ENCODE results near the gene PCNT. TPM values are rescaled to one million over a fixed set of nuclear protein-coding genes. Genes with fewer than 3 reads are reported as not detected.

The PCNT gene
- total and polyA plus RNA-seq, 10 of the 15 experiments (the other 5 are each of a cell fraction or from before 2014, with no cell fraction given), result 2.9 to 39.6 (median 20.5) TPM

DNA sequence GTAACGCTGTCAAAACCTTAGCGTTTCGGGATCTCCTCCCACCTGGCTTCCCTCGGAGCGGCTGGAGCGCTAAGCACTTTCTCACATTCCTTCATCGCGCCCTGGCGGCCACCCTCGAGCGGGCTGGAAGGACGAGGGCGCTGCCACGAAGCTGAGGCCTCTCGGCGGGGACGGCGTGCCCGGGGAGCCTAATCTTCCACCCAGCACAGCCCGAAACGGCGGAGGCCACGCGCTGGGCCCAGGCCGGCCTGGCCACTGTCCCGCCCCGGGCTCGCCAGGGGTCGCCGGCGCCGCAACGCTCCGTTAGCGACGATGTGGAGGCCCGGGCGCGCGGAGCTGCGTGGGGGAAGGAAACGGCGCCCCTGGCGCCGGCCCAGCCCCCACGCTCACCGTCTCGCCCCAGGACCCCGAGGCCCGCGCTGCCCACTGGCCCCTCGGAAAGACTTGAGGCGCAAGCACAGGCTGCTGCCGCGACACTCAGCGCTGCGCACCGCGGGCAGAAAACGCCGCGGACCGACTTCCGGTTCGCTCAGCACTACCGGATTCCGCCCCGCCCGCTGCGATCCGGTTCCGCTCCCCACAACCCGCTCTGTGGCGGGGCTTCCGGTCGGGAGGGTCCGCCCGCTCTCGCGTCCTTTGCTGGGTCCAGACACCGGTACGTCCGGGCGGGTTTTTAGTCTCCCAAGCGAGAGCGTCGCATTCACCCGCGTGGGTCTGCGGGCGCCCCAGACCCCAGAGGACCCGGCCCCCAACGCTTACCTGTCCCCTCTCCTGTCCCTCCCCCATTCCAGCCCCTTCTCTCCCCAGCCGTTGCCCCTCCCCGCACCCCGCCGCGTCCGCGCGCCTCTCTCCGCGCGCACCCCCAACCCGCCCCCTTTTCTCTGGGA, 38.0 kb upstream of the PCNT start, which contains the start of gene YBEY (continued):
- peak; percentile 36 for TF ChIP-seq RELA (IDR thresholded peaks at IDR 0.05; ENCODE audit: borderline replicate concordance, partially characterized antibody)
- TF ChIP-seq KLF5 (IDR thresholded peaks at IDR 0.05; ENCODE audit: partially characterized antibody), result peak; percentile 79
- TF ChIP-seq CHD2 (IDR thresholded peaks at IDR 0.05; ENCODE audit: borderline replicate concordance, low read depth, low read length), result peak; percentile 94
- TF ChIP-seq, protein P1, sequence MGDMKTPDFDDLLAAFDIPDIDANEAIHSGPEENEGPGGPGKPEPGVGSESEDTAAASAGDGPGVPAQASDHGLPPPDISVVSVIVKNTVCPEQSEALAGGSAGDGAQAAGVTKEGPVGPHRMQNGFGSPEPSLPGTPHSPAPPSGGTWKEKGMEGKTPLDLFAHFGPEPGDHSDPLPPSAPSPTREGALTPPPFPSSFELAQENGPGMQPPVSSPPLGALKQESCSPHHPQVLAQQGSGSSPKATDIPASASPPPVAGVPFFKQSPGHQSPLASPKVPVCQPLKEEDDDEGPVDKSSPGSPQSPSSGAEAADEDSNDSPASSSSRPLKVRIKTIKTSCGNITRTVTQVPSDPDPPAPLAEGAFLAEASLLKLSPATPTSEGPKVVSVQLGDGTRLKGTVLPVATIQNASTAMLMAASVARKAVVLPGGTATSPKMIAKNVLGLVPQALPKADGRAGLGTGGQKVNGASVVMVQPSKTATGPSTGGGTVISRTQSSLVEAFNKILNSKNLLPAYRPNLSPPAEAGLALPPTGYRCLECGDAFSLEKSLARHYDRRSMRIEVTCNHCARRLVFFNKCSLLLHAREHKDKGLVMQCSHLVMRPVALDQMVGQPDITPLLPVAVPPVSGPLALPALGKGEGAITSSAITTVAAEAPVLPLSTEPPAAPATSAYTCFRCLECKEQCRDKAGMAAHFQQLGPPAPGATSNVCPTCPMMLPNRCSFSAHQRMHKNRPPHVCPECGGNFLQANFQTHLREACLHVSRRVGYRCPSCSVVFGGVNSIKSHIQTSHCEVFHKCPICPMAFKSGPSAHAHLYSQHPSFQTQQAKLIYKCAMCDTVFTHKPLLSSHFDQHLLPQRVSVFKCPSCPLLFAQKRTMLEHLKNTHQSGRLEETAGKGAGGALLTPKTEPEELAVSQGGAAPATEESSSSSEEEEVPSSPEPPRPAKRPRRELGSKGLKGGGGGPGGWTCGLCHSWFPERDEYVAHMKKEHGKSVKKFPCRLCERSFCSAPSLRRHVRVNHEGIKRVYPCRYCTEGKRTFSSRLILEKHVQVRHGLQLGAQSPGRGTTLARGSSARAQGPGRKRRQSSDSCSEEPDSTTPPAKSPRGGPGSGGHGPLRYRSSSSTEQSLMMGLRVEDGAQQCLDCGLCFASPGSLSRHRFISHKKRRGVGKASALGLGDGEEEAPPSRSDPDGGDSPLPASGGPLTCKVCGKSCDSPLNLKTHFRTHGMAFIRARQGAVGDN (IDR thresholded peaks at IDR 0.05), result peak; percentile 69
- TF ChIP-seq BCL11A (IDR thresholded peaks at IDR 0.05; ENCODE audit: low read depth, low read length), result no peak
- TF ChIP-seq, protein P2, sequence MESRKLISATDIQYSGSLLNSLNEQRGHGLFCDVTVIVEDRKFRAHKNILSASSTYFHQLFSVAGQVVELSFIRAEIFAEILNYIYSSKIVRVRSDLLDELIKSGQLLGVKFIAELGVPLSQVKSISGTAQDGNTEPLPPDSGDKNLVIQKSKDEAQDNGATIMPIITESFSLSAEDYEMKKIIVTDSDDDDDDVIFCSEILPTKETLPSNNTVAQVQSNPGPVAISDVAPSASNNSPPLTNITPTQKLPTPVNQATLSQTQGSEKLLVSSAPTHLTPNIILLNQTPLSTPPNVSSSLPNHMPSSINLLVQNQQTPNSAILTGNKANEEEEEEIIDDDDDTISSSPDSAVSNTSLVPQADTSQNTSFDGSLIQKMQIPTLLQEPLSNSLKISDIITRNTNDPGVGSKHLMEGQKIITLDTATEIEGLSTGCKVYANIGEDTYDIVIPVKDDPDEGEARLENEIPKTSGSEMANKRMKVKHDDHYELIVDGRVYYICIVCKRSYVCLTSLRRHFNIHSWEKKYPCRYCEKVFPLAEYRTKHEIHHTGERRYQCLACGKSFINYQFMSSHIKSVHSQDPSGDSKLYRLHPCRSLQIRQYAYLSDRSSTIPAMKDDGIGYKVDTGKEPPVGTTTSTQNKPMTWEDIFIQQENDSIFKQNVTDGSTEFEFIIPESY (IDR thresholded peaks at IDR 0.05), result no peak
- TF ChIP-seq RFX5 (IDR thresholded peaks at IDR 0.05; ENCODE audit: low read depth, low read length), result no peak
- TF ChIP-seq, protein P3, sequence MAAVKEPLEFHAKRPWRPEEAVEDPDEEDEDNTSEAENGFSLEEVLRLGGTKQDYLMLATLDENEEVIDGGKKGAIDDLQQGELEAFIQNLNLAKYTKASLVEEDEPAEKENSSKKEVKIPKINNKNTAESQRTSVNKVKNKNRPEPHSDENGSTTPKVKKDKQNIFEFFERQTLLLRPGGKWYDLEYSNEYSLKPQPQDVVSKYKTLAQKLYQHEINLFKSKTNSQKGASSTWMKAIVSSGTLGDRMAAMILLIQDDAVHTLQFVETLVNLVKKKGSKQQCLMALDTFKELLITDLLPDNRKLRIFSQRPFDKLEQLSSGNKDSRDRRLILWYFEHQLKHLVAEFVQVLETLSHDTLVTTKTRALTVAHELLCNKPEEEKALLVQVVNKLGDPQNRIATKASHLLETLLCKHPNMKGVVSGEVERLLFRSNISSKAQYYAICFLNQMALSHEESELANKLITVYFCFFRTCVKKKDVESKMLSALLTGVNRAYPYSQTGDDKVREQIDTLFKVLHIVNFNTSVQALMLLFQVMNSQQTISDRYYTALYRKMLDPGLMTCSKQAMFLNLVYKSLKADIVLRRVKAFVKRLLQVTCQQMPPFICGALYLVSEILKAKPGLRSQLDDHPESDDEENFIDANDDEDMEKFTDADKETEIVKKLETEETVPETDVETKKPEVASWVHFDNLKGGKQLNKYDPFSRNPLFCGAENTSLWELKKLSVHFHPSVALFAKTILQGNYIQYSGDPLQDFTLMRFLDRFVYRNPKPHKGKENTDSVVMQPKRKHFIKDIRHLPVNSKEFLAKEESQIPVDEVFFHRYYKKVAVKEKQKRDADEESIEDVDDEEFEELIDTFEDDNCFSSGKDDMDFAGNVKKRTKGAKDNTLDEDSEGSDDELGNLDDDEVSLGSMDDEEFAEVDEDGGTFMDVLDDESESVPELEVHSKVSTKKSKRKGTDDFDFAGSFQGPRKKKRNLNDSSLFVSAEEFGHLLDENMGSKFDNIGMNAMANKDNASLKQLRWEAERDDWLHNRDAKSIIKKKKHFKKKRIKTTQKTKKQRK (IDR thresholded peaks at IDR 0.05; ENCODE audit: low read depth, low read length), result no peak
- peak in 1 of 2 experiments; percentile 45; a peak in 1 of 3 replicates for TF ChIP-seq EGR1 (IDR thresholded peaks at IDR 0.05; ENCODE audit: borderline replicate concordance in 1 of 2, low read depth in 2 of 2, low read length in 2 of 2)
- TF ChIP-seq DPF2 (IDR thresholded peaks at IDR 0.05), result peak; percentile 95
- TF ChIP-seq, protein P4, sequence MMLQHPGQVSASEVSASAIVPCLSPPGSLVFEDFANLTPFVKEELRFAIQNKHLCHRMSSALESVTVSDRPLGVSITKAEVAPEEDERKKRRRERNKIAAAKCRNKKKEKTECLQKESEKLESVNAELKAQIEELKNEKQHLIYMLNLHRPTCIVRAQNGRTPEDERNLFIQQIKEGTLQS (IDR thresholded peaks at IDR 0.05; ENCODE audit: borderline replicate concordance, extremely low read depth, low read depth, low read length), result no peak
- no peak for TF ChIP-seq NFXL1 (IDR thresholded peaks at IDR 0.05; ENCODE audit: borderline replicate concordance)
- TF ChIP-seq, protein P5, sequence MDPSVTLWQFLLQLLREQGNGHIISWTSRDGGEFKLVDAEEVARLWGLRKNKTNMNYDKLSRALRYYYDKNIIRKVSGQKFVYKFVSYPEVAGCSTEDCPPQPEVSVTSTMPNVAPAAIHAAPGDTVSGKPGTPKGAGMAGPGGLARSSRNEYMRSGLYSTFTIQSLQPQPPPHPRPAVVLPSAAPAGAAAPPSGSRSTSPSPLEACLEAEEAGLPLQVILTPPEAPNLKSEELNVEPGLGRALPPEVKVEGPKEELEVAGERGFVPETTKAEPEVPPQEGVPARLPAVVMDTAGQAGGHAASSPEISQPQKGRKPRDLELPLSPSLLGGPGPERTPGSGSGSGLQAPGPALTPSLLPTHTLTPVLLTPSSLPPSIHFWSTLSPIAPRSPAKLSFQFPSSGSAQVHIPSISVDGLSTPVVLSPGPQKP (IDR thresholded peaks at IDR 0.05; ENCODE audit: low read depth, low read length), result peak; percentile 83
- TF ChIP-seq HDGF (IDR thresholded peaks at IDR 0.05), result peak; percentile 51; the same call in 1 of the 2 replicates
- peak; percentile 51 for TF ChIP-seq CREB1 (IDR thresholded peaks at IDR 0.05; ENCODE audit: low read depth)
- TF ChIP-seq PML (IDR thresholded peaks at IDR 0.05; ENCODE audit: low read length), result peak; percentile 50; the same call in 1 of the 2 replicates
- TF ChIP-seq ZBED1 (IDR thresholded peaks at IDR 0.05; ENCODE audit: borderline replicate concordance), result no peak
- TF ChIP-seq RAD51 (IDR thresholded peaks at IDR 0.05), result no peak
